Lower leg skin (tissue), 4 donors: ENCODE results near the gene FTL. TPM values are rescaled to one million over a fixed set of nuclear protein-coding genes. Genes with fewer than 3 reads are reported as not detected.

Source experiments
- DNase-seq, 2 donors: peaks; one replicate each; pipeline ENCODE4 v3.0.0-alpha.2; 2019; ENCODE audit warnings: low spot score in 2 of 2
- H3K4me3 ChIP-seq: fragments of 200-600 bp; sonication (generic); 2 replicates; pipeline ENCODE4 v1.5.1; 2017; ENCODE audit warnings: mild to moderate bottlenecking, low read depth; ENCODE audit not compliant: poor library complexity, severe bottlenecking
- CTCF ChIP-seq, 3 donors: fragments of 450-650 bp; IDR thresholded peaks; one replicate each; pipeline ENCODE4 v1.5.1; 2016; ENCODE audit warnings: antibody characterized with exemption in 3 of 3, mild to moderate bottlenecking in 3 of 3, moderate library complexity in 2 of 3
- POLR2A ChIP-seq, 2 donors: fragments of 450-650 bp; IDR thresholded peaks; one replicate each; pipeline ENCODE4 v1.6.1; 2016 to 2017; ENCODE audit warnings: antibody characterized with exemption in 2 of 2, mild to moderate bottlenecking in 1 of 2, moderate library complexity in 1 of 2
- WGBS, 2 donors: methylation state at CpG; one replicate each; pipeline ENCODE4 v1.1.5; 2018; 5-methylcytosine and 5-hydroxymethylcytosine counted together
- intact Hi-C: fragments of 100-400 bp; cut with DNase I; formaldehyde crosslinking; loops from one replicate; pipeline ENCODE4 v1.15.0; 2023; ENCODE audit warnings: low total_unique reads
- total RNA-seq, 4 donors: library from RNA; depleted of rRNA; stranded (reverse); fragments of >200 nt; gene quantifications; one replicate each; pipeline ENCODE4 v1.1.0, GENCODE V29; 2016

Gene FTL
- total RNA-seq, 4 donors from 2014 or later = 1,012 to 1,617 (median 1,174) TPM

- no peak overlapping the region for H3K4me3 ChIP-seq
- 84 to 94% methylated on average over 21 to 22 of the region's 22 CpGs for WGBS, 2 donors
- no peak for DNase-seq
- TF ChIP-seq CTCF (IDR thresholded peaks at IDR 0.05) = no peak
- TF ChIP-seq POLR2A (IDR thresholded peaks at IDR 0.05) = no peak
- intact Hi-C loops = loop anchor here (10.0 kb wide), 1 partner anchor 154 kb away; no protein-coding TSS in a partner anchor
Measured at GRCh38 chr19:48991011-48991609, 26.0 kb downstream of the FTL start.

- WGBS, 2 donors = 11 to 24% methylated on average over 8 of the region's 8 CpGs
- no peak for TF ChIP-seq CTCF (IDR thresholded peaks at IDR 0.05)
- TF ChIP-seq POLR2A (IDR thresholded peaks at IDR 0.05) = no peak
- peak; percentile 69 to 93 for DNase-seq
- H3K4me3 ChIP-seq = peak overlapping the region; percentile 91
- intact Hi-C loops = loop anchor here (10.0 kb wide), 1 partner anchor 153 kb away; no protein-coding TSS in a partner anchor
Measured at GRCh38 chr19:48991873-48992580, 26.9 kb downstream of the FTL start.

- intact Hi-C loops = loop anchor here (10.0 kb wide), 1 partner anchor 152 kb away; no protein-coding TSS in a partner anchor
- TF ChIP-seq POLR2A (IDR thresholded peaks at IDR 0.05) = no peak
- no peak for TF ChIP-seq CTCF (IDR thresholded peaks at IDR 0.05)
- no peak for DNase-seq
- 0 to 1% methylated on average over 19 to 20 of the region's 20 CpGs for WGBS, 2 donors
- peak overlapping the region; percentile 91 for H3K4me3 ChIP-seq
Measured at GRCh38 chr19:48992581-48993174, 27.6 kb downstream of the FTL start.

- TF ChIP-seq POLR2A (IDR thresholded peaks at IDR 0.05) (peak in 1 of 2 donors; percentile 29), CTCF (IDR thresholded peaks at IDR 0.05) (peak in 2 of 3 donors; percentile 29 to 99)
- DNase-seq = peak; percentile 99 to 100
- WGBS, 2 donors = 0 to 1% methylated on average over 55 to 56 of the region's 56 CpGs
Measured at GRCh38 chr19:48993175-48994034, 28.3 kb downstream of the FTL start, which contains the start of the genes GYS1 and RUVBL2. Gene GYS1, minus strand, starts transcription at chr19:48993309. Its CDS starts 197 bp downstream, at chr19:48993112. Gene RUVBL2, plus strand, starts transcription at chr19:48993887. Its CDS starts 25 bp downstream, at chr19:48993912.

GRCh38 chr19:48994035-48994386 lies 28.9 kb downstream of the FTL start:
- DNase-seq = peak in 1 of 2 donors; percentile 89
- H3K4me3 ChIP-seq = peak overlapping the region; percentile 64
- no peak for TF ChIP-seq POLR2A (IDR thresholded peaks at IDR 0.05)
- no peak for TF ChIP-seq CTCF (IDR thresholded peaks at IDR 0.05)
- 1 to 2% methylated on average over 11 to 13 of the region's 13 CpGs for WGBS, 2 donors
- intact Hi-C loops = loop anchor here (10.0 kb wide), 1 partner anchor 151 kb away; no protein-coding TSS in a partner anchor

More at GRCh38 chr19:48993175-48994034, 28.3 kb downstream of the FTL start, which contains the start of the genes GYS1 and RUVBL2:
- intact Hi-C loops = loop anchor here (10.0 kb wide), 1 partner anchor 151 kb away; no protein-coding TSS in a partner anchor
- peak within 1 kb of the TSS; percentile 91 for H3K4me3 ChIP-seq
